Measurements from ENCODE around the gene PYCR2.

PYCR2 gene

GRCh38 chr1:225917536-225917935 lies 6.5 kb downstream of the PYCR2 start:
- H3K4me3 ChIP-seq (ENCODE audit: insufficient read depth, low read length, poor library complexity, severe bottlenecking) = no peak overlapping the region
- H3K9me3 ChIP-seq (ENCODE audit: insufficient read depth, low read length) = no peaks in the 10 kb centered on the region
- peaks cover 4% of the 10 kb centered on the region for H3K79me2 ChIP-seq (ENCODE audit: insufficient read depth, low read length)
- TF ChIP-seq EZH2phosphoT487 (conservative IDR thresholded peaks at IDR 0.05; ENCODE audit: low read length) (no peak), CTCF (IDR thresholded peaks at IDR 0.05; ENCODE audit: insufficient read depth, low read length, poor library complexity, severe bottlenecking) (no peak)
- H3K27ac ChIP-seq (ENCODE audit: low read depth, low read length) = no peak overlapping the region
- H3K9ac ChIP-seq (ENCODE audit: low read length) = no peak overlapping the region
- peaks cover 4% of the 10 kb centered on the region; the same call in 1 of the 2 replicates for H3F3A ChIP-seq (ENCODE audit: insufficient read depth)
- H3K36me3 ChIP-seq (ENCODE audit: low read length) = 0 out of 2 replicates have a peak, but pooled peaks cover 5% of the 10 kb centered on the region
- H3K27me3 ChIP-seq (ENCODE audit: low read length) = no peaks in the 10 kb centered on the region
- no peaks in the 10 kb centered on the region for H4K20me1 ChIP-seq (ENCODE audit: low read depth, low read length)
- H3K9me2 ChIP-seq (replicated peaks; ENCODE audit: insufficient read depth, low read length) = no peaks in the 10 kb centered on the region
- no peak overlapping the region for H2AFZ ChIP-seq (ENCODE audit: low read depth, low read length, severe bottlenecking)
- H3K4me2 ChIP-seq (ENCODE audit: low read depth, low read length, poor library complexity, severe bottlenecking) = no peak overlapping the region

- Histone ChIP-seq H4K20me1 (ENCODE audit: low read depth, low read length) (no peaks in the 10 kb centered on the region), H3K9ac (ENCODE audit: low read length) (no peak overlapping the region), H3K27ac (ENCODE audit: low read depth, low read length) (no peak overlapping the region), H3K36me3 (ENCODE audit: low read length) (0 out of 2 replicates have a peak, but pooled peaks cover 5% of the 10 kb centered on the region), H3K9me2 (replicated peaks; ENCODE audit: insufficient read depth, low read length) (no peaks in the 10 kb centered on the region), H3K79me2 (ENCODE audit: insufficient read depth, low read length) (no peaks in the 10 kb centered on the region; the same call in 1 of the 2 replicates), H3K4me2 (ENCODE audit: low read depth, low read length, poor library complexity, severe bottlenecking) (no peak overlapping the region), H3K27me3 (ENCODE audit: low read length) (no peaks in the 10 kb centered on the region), H3K4me3 (ENCODE audit: insufficient read depth, low read length, poor library complexity, severe bottlenecking) (no peak overlapping the region), H2AFZ (ENCODE audit: low read depth, low read length, severe bottlenecking) (no peak overlapping the region), H3F3A (ENCODE audit: insufficient read depth) (peaks cover 4% of the 10 kb centered on the region; the same call in 1 of the 2 replicates), H3K9me3 (ENCODE audit: insufficient read depth, low read length) (no peaks in the 10 kb centered on the region)
- no peak for TF ChIP-seq EZH2phosphoT487 (conservative IDR thresholded peaks at IDR 0.05; ENCODE audit: low read length)
Observed at GRCh38 chr1:225917101-225917500, 6.9 kb downstream of the PYCR2 start.

GRCh38 chr1:225915538-225915991 lies 8.5 kb downstream of the PYCR2 start:
- Histone ChIP-seq H3F3A (ENCODE audit: insufficient read depth) (peaks cover 4% of the 10 kb centered on the region; the same call in 1 of the 2 replicates), H2AFZ (ENCODE audit: low read depth, low read length, severe bottlenecking) (no peak overlapping the region), H4K20me1 (ENCODE audit: low read depth, low read length) (no peaks in the 10 kb centered on the region), H3K27me3 (ENCODE audit: low read length) (no peaks in the 10 kb centered on the region), H3K4me3 (ENCODE audit: insufficient read depth, low read length, poor library complexity, severe bottlenecking) (no peak overlapping the region), H3K9me2 (replicated peaks; ENCODE audit: insufficient read depth, low read length) (no peaks in the 10 kb centered on the region), H3K9ac (ENCODE audit: low read length) (no peak overlapping the region), H3K36me3 (ENCODE audit: low read length) (0 out of 2 replicates have a peak, but pooled peaks cover 2% of the 10 kb centered on the region), H3K9me3 (ENCODE audit: insufficient read depth, low read length) (no peaks in the 10 kb centered on the region), H3K4me2 (ENCODE audit: low read depth, low read length, poor library complexity, severe bottlenecking) (no peak overlapping the region), H3K79me2 (ENCODE audit: insufficient read depth, low read length) (no peaks in the 10 kb centered on the region), H3K27ac (ENCODE audit: low read depth, low read length) (no peak overlapping the region)
- TF ChIP-seq EZH2phosphoT487 (conservative IDR thresholded peaks at IDR 0.05; ENCODE audit: low read length) (no peak), CTCF (IDR thresholded peaks at IDR 0.05; ENCODE audit: insufficient read depth, low read length, poor library complexity, severe bottlenecking) (no peak)

- H3K79me2 ChIP-seq (ENCODE audit: insufficient read depth, low read length) = no peaks in the 10 kb centered on the region
- H3K9me3 ChIP-seq (ENCODE audit: insufficient read depth, low read length) = no peaks in the 10 kb centered on the region
- H3F3A ChIP-seq (ENCODE audit: insufficient read depth) = peaks cover 4% of the 10 kb centered on the region; the same call in 1 of the 2 replicates
- no peak overlapping the region for H3K9ac ChIP-seq (ENCODE audit: low read length)
- H3K4me2 ChIP-seq (ENCODE audit: low read depth, low read length, poor library complexity, severe bottlenecking) = no peak overlapping the region
- no peak overlapping the region for H3K4me3 ChIP-seq (ENCODE audit: insufficient read depth, low read length, poor library complexity, severe bottlenecking)
- H3K36me3 ChIP-seq (ENCODE audit: low read length) = no peaks in the 10 kb centered on the region
- H2AFZ ChIP-seq (ENCODE audit: low read depth, low read length, severe bottlenecking) = no peak overlapping the region
- no peaks in the 10 kb centered on the region for H3K27me3 ChIP-seq (ENCODE audit: low read length)
- no peaks in the 10 kb centered on the region for H4K20me1 ChIP-seq (ENCODE audit: low read depth, low read length)
- no peak for TF ChIP-seq CTCF (IDR thresholded peaks at IDR 0.05; ENCODE audit: insufficient read depth, low read length, poor library complexity, severe bottlenecking)
- TF ChIP-seq EZH2phosphoT487 (conservative IDR thresholded peaks at IDR 0.05; ENCODE audit: low read length) = no peak
- H3K27ac ChIP-seq (ENCODE audit: low read depth, low read length) = no peak overlapping the region
- no peaks in the 10 kb centered on the region for H3K9me2 ChIP-seq (replicated peaks; ENCODE audit: insufficient read depth, low read length)
Observed at GRCh38 chr1:225914947-225915346, 9.1 kb downstream of the PYCR2 start.

Data from SU-DHL-6 (cell line).